ENCODE results near the gene MS4A6E. TPM values are rescaled to one million over a fixed set of nuclear protein-coding genes. Genes with fewer than 3 reads are reported as not detected.

The MS4A6E gene
- total and polyA plus RNA-seq, 2 experiments from 2014 or later, result not detected

DNA sequence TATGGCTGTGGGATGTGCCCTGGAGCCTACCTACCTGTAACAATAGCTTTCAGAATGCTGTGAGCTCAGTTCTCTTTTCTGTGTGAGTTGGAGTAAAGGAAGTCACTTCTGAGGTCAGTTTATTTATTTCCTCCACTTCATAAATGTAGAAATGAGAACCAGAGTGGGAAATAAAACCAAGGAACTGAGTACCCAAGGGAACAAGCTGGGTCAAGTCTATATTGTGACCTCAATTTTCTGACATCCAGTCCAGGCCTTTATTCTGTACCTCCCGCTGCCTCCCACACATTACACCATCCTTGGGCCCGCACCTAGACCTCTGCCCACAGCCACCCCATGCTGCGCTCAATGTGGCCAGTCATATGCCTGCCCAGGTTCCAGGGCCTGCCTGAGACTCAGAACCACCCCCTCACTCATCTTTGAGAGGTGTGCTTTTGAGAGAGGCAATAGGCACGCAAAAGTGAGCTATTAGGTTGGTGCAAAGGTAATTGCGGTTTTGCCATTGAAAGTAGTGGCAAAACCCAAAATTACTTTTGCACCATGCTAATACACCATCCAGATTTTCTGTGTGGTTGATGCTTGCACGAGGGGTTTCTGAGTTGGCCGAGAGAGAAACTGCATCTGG, 9.8 kb downstream of the MS4A6E start (continued):
- TF ChIP-seq, protein P1, sequence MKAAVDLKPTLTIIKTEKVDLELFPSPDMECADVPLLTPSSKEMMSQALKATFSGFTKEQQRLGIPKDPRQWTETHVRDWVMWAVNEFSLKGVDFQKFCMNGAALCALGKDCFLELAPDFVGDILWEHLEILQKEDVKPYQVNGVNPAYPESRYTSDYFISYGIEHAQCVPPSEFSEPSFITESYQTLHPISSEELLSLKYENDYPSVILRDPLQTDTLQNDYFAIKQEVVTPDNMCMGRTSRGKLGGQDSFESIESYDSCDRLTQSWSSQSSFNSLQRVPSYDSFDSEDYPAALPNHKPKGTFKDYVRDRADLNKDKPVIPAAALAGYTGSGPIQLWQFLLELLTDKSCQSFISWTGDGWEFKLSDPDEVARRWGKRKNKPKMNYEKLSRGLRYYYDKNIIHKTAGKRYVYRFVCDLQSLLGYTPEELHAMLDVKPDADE (IDR thresholded peaks at IDR 0.05), result no peak
- TF ChIP-seq EZH2phosphoT487 (IDR thresholded peaks at IDR 0.05; ENCODE audit: unreplicated experiment), result no peak
- TF ChIP-seq POLR2AphosphoS5 (IDR thresholded peaks at IDR 0.05; ENCODE audit: low read depth), result no peak
- no peak for TF ChIP-seq EZH2 (IDR thresholded peaks at IDR 0.05; ENCODE audit: low read depth, unreplicated experiment)
- TF ChIP-seq, protein P2, sequence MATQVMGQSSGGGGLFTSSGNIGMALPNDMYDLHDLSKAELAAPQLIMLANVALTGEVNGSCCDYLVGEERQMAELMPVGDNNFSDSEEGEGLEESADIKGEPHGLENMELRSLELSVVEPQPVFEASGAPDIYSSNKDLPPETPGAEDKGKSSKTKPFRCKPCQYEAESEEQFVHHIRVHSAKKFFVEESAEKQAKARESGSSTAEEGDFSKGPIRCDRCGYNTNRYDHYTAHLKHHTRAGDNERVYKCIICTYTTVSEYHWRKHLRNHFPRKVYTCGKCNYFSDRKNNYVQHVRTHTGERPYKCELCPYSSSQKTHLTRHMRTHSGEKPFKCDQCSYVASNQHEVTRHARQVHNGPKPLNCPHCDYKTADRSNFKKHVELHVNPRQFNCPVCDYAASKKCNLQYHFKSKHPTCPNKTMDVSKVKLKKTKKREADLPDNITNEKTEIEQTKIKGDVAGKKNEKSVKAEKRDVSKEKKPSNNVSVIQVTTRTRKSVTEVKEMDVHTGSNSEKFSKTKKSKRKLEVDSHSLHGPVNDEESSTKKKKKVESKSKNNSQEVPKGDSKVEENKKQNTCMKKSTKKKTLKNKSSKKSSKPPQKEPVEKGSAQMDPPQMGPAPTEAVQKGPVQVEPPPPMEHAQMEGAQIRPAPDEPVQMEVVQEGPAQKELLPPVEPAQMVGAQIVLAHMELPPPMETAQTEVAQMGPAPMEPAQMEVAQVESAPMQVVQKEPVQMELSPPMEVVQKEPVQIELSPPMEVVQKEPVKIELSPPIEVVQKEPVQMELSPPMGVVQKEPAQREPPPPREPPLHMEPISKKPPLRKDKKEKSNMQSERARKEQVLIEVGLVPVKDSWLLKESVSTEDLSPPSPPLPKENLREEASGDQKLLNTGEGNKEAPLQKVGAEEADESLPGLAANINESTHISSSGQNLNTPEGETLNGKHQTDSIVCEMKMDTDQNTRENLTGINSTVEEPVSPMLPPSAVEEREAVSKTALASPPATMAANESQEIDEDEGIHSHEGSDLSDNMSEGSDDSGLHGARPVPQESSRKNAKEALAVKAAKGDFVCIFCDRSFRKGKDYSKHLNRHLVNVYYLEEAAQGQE (IDR thresholded peaks at IDR 0.05; ENCODE audit: unreplicated experiment), result no peak

DNA sequence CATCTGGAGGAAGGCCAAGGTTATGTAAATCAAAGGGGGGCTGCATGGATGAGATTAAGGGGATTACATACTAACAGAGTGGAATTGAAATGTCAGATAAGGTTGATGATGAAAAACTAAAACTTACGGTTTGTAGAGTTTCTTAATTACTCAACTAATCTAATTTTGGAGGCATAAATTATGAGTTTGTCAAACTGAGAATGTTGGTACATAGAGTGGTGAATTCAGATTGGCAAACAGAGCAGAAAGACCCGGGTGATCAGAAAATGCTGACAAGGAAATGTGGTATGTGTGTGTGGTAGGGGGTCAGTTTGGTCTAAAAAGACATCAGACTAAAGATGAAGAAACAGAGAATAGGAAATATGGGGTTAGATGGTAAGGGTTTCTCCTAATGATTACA, 11.0 kb downstream of the MS4A6E start:
- H3K4me1 Mint-ChIP-seq, result peaks cover 12% of the 10 kb centered on the region; the same call in 2 of the 3 replicates
- Histone ChIP-seq H3K9me2 (ENCODE audit: insufficient read depth) (0 out of 2 replicates have a peak, but pooled peaks cover 8% of the 10 kb centered on the region), H3K27me3 (ENCODE audit: insufficient read depth) (no peaks in the 10 kb centered on the region), H3K36me3 (ENCODE audit: insufficient read depth) (no peaks in the 10 kb centered on the region), H3F3A (replicated peaks; ENCODE audit: low read depth) (no peaks in the 10 kb centered on the region), H3K4me2 (no peak overlapping the region), H3K27ac (ENCODE audit: low read depth) (no peak overlapping the region), H3K4me3 (no peak overlapping the region), H2AFZ (no peak overlapping the region), H3K4me1 (ENCODE audit: insufficient read depth) (no peaks in the 10 kb centered on the region), H4K20me1 (replicated peaks; ENCODE audit: insufficient read depth) (no peaks in the 10 kb centered on the region), H3K79me2 (replicated peaks; ENCODE audit: insufficient read depth) (no peaks in the 10 kb centered on the region)
- DNase-seq (ENCODE audit: low spot score) (no peak), ATAC-seq (no peak)
- peaks cover 7% of the 10 kb centered on the region for H3K9me3 Mint-ChIP-seq
- 0 out of 3 replicates have a peak, but pooled peaks cover 3% of the 10 kb centered on the region for H3K36me3 Mint-ChIP-seq (ENCODE audit: low read depth)
- H3K27me3 Mint-ChIP-seq (ENCODE audit: insufficient read depth, low read depth, poor library complexity), result peaks cover 4% of the 10 kb centered on the region
- TF ChIP-seq ZNF114 (CRISPR knock-in tag; IDR thresholded peaks at IDR 0.05) (no peak), EZH2 (IDR thresholded peaks at IDR 0.05; ENCODE audit: low read depth, unreplicated experiment) (no peak), JUNB (IDR thresholded peaks at IDR 0.05; ENCODE audit: unreplicated experiment) (no peak), STAT1 (IDR thresholded peaks at IDR 0.05; ENCODE audit: unreplicated experiment) (no peak), NANOG (IDR thresholded peaks at IDR 0.05; ENCODE audit: borderline replicate concordance) (no peak), POLR2AphosphoS5 (IDR thresholded peaks at IDR 0.05; ENCODE audit: low read depth) (no peak), ZNF331 (CRISPR knock-in tag; IDR thresholded peaks at IDR 0.05; ENCODE audit: low read depth) (no peak)
- TF ChIP-seq, protein P1 (IDR thresholded peaks at IDR 0.05), result no peak
- TF ChIP-seq, protein P3, sequence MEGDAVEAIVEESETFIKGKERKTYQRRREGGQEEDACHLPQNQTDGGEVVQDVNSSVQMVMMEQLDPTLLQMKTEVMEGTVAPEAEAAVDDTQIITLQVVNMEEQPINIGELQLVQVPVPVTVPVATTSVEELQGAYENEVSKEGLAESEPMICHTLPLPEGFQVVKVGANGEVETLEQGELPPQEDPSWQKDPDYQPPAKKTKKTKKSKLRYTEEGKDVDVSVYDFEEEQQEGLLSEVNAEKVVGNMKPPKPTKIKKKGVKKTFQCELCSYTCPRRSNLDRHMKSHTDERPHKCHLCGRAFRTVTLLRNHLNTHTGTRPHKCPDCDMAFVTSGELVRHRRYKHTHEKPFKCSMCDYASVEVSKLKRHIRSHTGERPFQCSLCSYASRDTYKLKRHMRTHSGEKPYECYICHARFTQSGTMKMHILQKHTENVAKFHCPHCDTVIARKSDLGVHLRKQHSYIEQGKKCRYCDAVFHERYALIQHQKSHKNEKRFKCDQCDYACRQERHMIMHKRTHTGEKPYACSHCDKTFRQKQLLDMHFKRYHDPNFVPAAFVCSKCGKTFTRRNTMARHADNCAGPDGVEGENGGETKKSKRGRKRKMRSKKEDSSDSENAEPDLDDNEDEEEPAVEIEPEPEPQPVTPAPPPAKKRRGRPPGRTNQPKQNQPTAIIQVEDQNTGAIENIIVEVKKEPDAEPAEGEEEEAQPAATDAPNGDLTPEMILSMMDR (conservative IDR thresholded peaks at IDR 0.05; ENCODE audit: low read depth in 2 of 2), result no peak
- H3K4me3 Mint-ChIP-seq, result no peak overlapping the region
- no peak overlapping the region for H3K27ac Mint-ChIP-seq

Measured in GM23338 (cell line).